Ectodermal cell (in vitro differentiated cells): Measurements from ENCODE around the gene ESPNL.

Experiments
- H3K27ac ChIP-seq: 2 replicates; pipeline ENCODE4 v1.7.0; 2013; ENCODE audit warnings: mild to moderate bottlenecking, low read depth, low read length; ENCODE audit not compliant: insufficient read depth, poor library complexity, severe bottlenecking
- H3K27me3 ChIP-seq: 2 replicates; pipeline ENCODE4 v1.7.0; 2013; ENCODE audit warnings: mild to moderate bottlenecking, low read length; ENCODE audit not compliant: insufficient read depth, control insufficient read depth, poor library complexity, severe bottlenecking
- H3K36me3 ChIP-seq: one replicate; pipeline ENCODE4 v1.7.0; 2013; ENCODE audit warnings: low read length; ENCODE audit not compliant: control insufficient read depth, insufficient read depth
- H3K4me1 ChIP-seq: one replicate; pipeline ENCODE4 v1.7.0; 2013; ENCODE audit warnings: low read length; ENCODE audit not compliant: control insufficient read depth, insufficient read depth
- H3K4me3 ChIP-seq: 2 replicates; pipeline ENCODE4 v1.7.0; 2013; ENCODE audit warnings: low read depth, low read length, control low read depth; ENCODE audit not compliant: insufficient read depth
- H3K9me3 ChIP-seq: 2 replicates; pipeline ENCODE4 v1.7.0; 2013; ENCODE audit warnings: mild to moderate bottlenecking, low read length, moderate library complexity; ENCODE audit not compliant: control insufficient read depth
- WGBS, 2 experiments: methylation state at CpG; one replicate each; pipeline ENCODE4 v1.1.7; 2013; ENCODE audit warnings: missing lambda C conversion rate in 2 of 2; 5-methylcytosine and 5-hydroxymethylcytosine counted together

The ESPNL gene

DNA sequence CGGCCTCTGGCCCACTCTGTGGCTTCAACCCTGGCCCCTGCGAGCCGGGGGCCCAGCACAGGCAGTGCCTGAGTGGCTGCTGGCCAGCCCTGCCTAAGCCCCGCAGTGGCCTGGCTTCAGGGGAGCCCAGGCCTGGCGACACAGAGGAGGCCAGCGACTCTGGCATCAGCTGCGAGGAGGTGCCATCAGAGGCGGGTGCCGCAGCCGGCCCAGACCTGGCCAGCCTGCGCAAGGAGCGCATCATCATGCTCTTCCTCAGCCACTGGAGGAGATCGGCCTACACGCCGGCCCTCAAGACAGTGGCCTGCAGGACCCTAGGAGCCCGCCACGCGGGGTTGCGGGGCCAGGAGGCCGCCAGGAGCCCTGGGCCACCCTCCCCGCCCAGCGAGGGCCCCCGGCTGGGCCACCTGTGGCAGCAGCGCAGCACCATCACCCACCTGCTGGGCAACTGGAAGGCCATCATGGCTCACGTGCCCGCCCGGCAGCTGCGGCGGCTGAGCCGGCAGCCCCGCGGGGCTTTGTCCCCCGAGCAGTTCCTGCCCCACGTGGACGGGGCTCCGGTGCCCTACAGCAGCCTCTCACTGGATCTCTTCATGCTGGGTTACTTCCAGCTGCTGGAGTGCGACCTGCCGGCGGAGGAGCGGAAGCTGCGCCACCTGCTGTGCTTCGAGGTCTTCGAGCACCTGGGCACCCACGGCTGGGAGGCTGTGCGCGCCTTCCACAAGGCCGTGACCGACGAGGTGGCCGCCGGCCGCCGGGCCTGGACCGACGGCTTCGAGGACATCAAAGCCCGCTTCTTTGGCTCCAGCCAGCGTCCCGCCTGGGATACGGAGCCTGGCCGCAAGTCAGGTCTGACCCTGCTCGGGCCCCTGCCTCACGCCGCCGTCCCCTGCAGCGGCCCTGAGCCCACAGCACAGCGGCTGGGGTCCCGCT lies 30.8 kb downstream of the ESPNL start:
- WGBS, 2 experiments, result 92 to 95% methylated on average over 68 of the region's 68 CpGs
- Histone ChIP-seq H3K4me3 (no peak overlapping the region), H3K4me1 (no peaks in the 10 kb centered on the region), H3K27ac (no peak overlapping the region), H3K27me3 (no peaks in the 10 kb centered on the region), H3K36me3 (no peaks in the 10 kb centered on the region), H3K9me3 (no peaks in the 10 kb centered on the region)

DNA sequence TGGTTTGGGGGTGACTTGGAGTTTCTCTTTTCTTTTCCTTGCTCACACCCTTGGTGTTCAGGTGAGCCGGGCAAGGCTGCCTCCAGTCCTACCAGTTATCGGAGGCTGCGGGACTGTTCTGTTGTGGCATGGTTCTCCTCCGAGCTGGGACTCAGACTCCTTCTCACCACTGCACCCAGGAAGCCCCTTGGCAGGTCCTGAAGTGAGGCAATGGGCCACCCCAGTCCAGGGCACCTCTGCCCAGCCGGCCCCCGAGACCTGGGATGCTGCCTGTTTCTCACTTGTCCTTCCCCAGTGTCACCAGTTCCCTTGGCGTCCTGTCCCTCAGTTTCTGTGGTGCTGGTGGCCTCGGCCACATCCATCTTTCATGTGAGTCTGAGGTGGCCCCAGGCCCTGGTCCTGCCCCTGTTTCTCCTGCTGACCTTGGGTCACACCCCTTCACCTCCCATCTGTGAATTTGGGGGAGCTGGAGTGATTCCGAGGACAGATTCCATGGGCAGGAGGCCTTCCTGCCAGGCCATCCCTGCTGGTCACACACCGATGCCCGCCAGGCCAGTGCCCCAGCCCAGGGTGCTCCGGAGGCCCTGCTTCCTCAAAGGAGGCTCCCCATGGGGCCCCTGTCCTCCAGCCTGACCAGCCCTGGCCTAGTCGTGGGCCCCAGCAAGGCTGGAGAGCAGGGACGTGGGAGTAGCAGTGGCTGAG lies 31.8 kb downstream of the ESPNL start:
- Histone ChIP-seq H3K27me3 (no peaks in the 10 kb centered on the region), H3K4me3 (no peak overlapping the region), H3K4me1 (no peaks in the 10 kb centered on the region), H3K27ac (no peak overlapping the region), H3K9me3 (no peaks in the 10 kb centered on the region), H3K36me3 (no peaks in the 10 kb centered on the region)
- 93 to 94% methylated on average over 14 of the region's 14 CpGs for WGBS, 2 experiments

DNA sequence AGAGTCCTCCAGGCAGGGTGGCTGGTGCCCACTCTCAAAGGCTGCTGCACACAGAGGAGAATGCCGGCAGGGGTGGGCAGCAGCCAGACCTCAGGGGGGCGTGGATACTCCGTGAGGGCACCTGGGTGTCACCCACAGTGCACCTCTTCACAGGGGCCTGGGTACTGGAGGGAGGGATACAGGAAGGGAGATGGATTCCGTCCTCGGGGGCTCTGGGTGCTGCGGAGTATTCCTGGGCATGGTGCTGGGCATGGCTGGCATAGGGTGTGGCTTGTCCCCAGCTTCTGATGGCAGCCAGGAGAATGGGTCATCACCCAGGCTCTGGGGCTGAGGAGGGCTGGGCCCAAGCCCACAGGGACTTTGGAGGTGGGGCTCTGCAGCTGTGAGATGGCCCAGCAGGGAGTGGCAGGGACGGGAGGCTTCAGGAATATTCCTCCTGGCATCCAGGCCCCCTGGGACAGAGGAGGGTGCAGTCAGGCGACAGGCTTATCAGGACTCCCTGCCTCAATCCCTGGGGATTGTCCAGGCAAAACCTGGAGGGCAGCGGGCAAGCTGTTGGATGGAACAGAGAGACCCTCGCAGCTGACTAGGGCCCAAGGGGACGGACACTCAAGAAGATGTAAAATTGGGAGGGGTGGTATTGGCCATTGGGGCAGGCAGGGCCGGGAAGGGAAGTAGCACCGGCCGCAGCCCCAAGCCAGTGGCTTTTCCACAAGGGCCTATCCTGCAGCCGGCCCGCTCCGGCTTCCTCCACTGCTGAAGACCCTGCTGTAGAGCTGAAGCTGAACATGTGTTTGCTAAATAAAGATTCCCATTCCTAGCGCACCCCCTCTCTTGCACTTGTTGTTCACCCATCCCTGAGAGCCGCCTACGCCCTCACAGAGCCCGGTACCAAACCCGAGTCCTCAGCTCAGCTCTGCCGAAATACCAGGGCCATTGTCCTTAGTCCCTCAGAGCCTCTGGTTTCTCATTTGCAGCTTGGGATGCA lies 32.6 kb downstream of the ESPNL start:
- no peak overlapping the region for H3K27ac ChIP-seq
- no peaks in the 10 kb centered on the region for H3K36me3 ChIP-seq
- H3K4me3 ChIP-seq, result no peak overlapping the region
- no peaks in the 10 kb centered on the region for H3K9me3 ChIP-seq
- no peaks in the 10 kb centered on the region for H3K27me3 ChIP-seq
- no peaks in the 10 kb centered on the region for H3K4me1 ChIP-seq
- 91 to 92% methylated on average over 23 of the region's 23 CpGs for WGBS, 2 experiments

DNA sequence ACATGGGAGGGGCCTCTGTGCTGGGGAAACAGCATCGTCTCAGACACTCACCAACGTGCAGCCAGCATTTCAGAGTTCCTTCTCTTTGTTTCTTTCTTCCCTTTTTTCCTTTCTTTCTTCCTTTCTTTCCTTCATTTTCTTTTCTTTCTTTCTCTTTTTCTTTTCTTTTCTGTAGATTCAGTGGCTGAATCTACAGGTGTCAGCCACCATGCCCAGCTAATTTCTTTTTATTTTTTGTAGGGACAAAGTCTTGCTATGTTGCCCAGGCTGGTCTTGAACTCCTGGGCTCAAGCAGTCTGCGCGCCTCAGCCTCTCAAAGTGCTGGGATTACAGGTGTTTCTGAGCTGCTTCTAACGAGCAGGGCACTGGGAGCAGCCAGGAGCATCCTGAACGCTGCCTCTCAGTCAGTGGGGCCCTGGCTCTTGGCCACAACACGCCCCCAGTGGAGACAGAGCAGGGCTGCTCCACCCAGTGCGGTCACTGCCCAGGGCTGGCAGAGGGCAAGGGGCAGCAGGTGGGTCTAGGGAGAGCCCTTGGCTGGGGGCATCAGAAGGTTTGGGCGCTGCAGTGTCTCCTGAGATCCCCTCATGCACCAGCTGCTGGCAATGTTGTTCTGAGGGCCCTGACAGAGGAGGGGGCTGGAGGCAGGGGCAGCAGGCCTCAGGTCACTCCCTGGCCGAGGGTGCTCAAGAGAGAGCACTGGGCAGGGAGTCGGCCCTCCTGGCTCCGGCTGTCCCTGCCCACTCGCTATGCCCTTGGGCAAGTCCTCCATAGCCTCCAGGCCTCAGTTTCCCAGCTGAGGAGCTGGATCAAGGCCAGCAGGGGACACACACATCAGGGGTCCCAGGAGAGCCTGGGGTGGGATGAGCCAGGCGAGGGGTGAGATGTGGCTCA lies 33.6 kb downstream of the ESPNL start:
- H3K36me3 ChIP-seq, result no peaks in the 10 kb centered on the region
- H3K27me3 ChIP-seq, result no peaks in the 10 kb centered on the region
- peaks cover 6% of the 10 kb centered on the region for H3K4me1 ChIP-seq
- no peak overlapping the region for H3K27ac ChIP-seq
- no peaks in the 10 kb centered on the region for H3K9me3 ChIP-seq
- WGBS, 2 experiments, result 83 to 86% methylated on average over 14 of the region's 14 CpGs
- H3K4me3 ChIP-seq, result no peak overlapping the region

DNA sequence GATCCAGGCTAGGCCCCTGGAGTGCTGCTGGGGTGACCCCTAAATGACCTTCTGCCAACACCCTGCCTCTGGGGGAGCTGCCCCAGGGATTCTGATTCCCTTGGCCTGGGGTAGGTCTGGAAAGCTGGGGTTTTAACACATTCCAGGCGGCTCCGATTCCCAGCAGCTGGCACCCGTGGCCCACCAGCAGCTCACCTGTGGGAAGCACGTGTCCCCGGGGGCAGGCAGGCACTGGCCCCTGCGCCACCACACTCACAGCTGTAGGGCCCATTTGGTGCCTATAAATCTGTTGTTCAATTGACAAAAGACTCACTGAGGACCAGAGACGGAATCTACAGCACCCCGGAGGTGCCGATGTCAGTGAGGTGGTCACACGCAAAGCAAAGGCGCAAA lies 34.2 kb downstream of the ESPNL start:
- no peak overlapping the region for H3K4me3 ChIP-seq
- 95% methylated on average over 11 of the region's 11 CpGs for WGBS, 2 experiments
- no peak overlapping the region for H3K27ac ChIP-seq
- peaks cover 6% of the 10 kb centered on the region for H3K4me1 ChIP-seq
- H3K36me3 ChIP-seq, result no peaks in the 10 kb centered on the region
- H3K27me3 ChIP-seq, result no peaks in the 10 kb centered on the region
- H3K9me3 ChIP-seq, result no peaks in the 10 kb centered on the region

DNA sequence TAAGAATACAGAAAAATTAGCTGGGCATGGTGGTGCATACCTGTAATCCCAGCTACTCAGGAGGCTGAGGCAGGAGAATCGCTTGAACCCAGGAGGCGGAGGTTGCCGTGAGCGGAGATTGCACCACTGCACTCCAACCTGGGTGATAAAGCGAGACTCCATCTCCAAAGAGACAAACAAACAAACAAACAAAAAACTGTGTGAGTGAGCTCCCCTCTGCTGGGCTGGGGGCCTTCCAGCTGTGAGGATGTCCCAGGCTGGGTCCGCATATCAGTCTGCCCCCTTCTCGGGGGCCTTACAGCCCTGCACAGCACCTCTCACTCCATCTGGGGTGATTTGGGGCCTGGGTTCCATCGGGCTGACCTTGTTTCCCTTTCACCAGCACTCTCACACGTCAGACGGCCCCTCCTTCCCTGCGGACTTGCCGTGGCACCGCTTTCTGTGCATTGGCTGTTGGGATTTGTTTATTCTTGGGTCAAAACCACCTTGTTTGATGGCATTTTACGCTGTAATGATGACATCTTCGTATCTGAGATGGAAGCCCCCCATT lies 35.5 kb downstream of the ESPNL start:
- no peak overlapping the region for H3K27ac ChIP-seq
- H3K36me3 ChIP-seq, result no peaks in the 10 kb centered on the region
- H3K4me3 ChIP-seq, result no peak overlapping the region
- 92% methylated on average over 15 of the region's 15 CpGs for WGBS, 2 experiments
- no peaks in the 10 kb centered on the region for H3K9me3 ChIP-seq
- no peaks in the 10 kb centered on the region for H3K27me3 ChIP-seq
- peaks cover 6% of the 10 kb centered on the region for H3K4me1 ChIP-seq

DNA sequence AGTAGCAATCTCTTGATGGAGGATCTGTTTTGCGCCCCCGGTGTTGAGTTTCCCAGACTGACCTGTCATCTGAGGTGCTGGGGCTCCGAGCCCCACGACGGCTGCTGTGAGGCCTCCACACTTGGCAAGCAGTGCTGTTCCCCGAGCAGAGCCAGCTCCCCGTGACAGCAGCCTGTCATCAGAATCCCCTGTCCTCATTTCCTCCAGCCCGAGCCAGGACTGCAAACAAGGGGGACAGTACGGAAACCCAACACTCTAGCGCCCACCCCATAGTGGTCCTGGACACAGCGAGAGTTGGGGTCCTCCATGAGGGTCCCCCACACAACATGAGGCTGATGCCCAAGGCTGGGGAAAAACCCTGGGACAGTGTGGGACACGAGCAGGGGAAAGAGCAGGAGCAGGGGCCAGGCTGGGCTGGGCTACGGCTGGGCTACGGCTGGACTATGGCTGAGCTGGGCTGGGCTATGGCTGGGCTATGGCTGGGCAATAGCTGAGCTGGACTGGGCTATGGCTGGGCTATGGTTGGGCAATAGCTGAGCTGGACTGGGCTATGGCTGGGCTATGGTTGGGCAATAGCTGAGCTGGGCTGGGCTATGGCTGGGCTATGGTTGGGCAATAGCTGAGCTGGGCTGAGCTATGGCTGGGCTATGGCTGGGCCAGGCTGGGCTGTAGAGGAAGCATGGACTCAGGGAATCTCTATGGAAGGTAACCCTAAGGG lies 36.8 kb downstream of the ESPNL start:
- Histone ChIP-seq H3K36me3 (no peaks in the 10 kb centered on the region), H3K27ac (no peak overlapping the region), H3K4me3 (no peak overlapping the region), H3K27me3 (no peaks in the 10 kb centered on the region), H3K4me1 (peaks cover 6% of the 10 kb centered on the region), H3K9me3 (no peaks in the 10 kb centered on the region)
- WGBS, 2 experiments, result 91 to 93% methylated on average over 14 of the region's 14 CpGs

DNA sequence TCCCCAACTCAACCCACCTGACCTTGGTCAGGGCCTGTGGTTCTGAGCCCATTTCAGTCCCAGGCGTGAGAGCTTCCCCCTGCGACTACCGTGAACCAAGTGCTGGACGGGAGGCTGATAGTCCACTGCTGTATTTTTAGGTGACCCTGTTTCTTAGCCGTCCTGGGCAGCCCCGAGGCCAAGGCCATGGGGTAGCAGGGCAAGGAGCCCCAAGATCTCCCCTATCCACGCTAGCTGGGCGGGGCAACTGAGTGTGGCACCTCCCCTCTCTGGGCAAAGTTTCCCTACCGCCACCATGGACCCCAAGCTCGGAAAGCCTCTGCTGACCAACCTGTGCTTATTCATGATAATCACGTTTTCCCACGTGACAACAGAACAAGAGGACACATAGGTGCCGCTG lies 37.7 kb downstream of the ESPNL start:
- WGBS, 2 experiments, result 95% methylated on average over 13 of the region's 13 CpGs
- H3K4me3 ChIP-seq, result no peak overlapping the region

More for the DNA sequence above, 37.7 kb downstream of the ESPNL start:
- peaks cover 6% of the 10 kb centered on the region for H3K4me1 ChIP-seq
- H3K9me3 ChIP-seq, result no peaks in the 10 kb centered on the region
- no peak overlapping the region for H3K27ac ChIP-seq
- H3K27me3 ChIP-seq, result no peaks in the 10 kb centered on the region
- H3K36me3 ChIP-seq, result no peaks in the 10 kb centered on the region
